Epithelial cell of proximal tubule (primary cell): ENCODE data around the gene C10orf53. TPM values are rescaled to one million over a fixed set of nuclear protein-coding genes. Genes with fewer than 3 reads are reported as not detected.

Experiments used
- DNase-seq: peaks from one replicate; pipeline ENCODE4 v3.0.0-alpha.2; 2011; ENCODE audit warnings: low read depth
- H3K4me3 ChIP-seq: 2 replicates; pipeline ENCODE4 v1.5.1; 2011; ENCODE audit warnings: low read depth, mild to moderate bottlenecking, low read length
- CTCF ChIP-seq: conservative IDR thresholded peaks from 2 replicates; pipeline ENCODE4 v1.5.1; 2012; ENCODE audit warnings: low read depth, mild to moderate bottlenecking, low read length
- total RNA-seq: library from RNA; depleted of rRNA; stranded (reverse); fragments of >200 nt; gene quantifications from 2 replicates; pipeline ENCODE4 v1.2.3, GENCODE V29; 2015

The C10orf53 gene
- total RNA-seq, 1 donor from 2014 or later = not detected

- H3K4me3 ChIP-seq = no peak overlapping the region
- no peak for TF ChIP-seq CTCF
- DNase-seq = no peak
Observed at GRCh38 chr10:49643241-49644034, 36.0 kb upstream of the C10orf53 start.

- H3K4me3 ChIP-seq = no peak overlapping the region
- no peak for DNase-seq
- no peak for TF ChIP-seq CTCF
Observed at GRCh38 chr10:49644035-49644646, 35.3 kb upstream of the C10orf53 start.

DNA sequence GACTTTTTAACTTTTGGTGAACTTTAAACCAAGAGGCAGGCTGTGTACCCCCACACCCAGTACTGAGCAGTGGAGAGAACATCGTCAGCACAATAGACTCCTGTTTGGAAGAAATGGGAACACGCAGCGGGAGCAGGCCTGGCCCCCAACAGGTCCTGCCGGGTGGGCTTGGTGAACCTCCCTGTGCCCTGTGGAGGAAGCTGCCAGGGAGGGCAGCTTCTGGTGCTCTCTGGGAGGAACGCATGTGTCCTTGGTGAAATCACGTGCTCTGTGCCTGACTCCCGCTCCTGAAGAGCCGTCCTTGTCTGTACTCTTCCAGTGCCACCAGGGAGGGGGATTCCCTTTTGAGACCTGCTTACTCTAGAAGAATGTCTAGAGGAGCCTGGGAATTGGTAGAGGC lies 34.0 kb upstream of the C10orf53 start:
- TF ChIP-seq CTCF = no peak
- no peak overlapping the region for H3K4me3 ChIP-seq
- DNase-seq = no peak

DNA sequence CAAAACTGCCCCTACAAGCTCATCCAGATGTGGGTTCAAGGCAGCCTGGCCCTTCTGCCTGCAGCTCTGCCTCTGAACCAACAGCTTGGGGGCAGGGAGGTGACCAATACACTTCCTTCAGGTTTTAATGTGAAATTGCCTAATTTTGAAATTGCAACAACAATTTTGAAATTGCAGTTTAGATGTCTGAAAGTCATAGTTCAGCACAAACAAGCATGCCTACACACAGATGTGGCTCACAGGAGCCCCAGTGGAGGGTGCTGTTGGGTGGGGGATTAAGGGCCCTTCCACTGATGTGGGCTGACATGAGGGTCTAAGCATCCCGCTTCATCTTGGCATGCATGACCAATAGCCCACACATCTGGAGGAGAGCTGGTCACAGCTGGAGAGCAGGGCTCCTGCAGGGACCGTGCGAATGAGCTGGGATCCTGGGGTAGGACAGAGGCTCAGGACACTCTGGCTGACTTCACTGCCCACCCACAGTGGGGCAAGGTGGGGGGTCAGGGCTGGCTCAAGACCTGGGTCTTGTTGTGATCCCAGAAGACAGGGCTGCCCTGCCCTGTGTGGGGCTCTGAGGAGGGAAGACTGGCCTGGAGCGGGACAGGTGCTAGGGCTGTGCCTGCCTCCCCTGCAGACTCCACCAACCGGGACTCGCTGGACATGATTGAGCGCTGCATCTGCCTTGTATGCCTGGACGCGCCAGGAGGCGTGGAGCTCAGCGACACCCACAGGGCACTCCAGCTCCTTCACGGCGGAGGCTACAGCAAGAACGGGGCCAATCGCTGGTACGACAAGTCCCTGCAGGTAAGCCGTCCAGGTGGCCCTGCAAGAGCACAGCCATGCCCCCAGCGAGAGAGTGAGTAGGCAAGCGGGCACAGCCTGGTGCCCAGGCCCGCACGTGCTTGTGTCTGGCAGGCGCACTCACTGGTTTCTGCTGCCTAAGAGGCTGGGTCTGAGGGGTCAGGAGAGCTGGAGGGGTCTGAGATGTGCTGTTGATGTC lies 33.3 kb upstream of the C10orf53 start:
- no peak for DNase-seq
- no peak for TF ChIP-seq CTCF
- no peak overlapping the region for H3K4me3 ChIP-seq

- TF ChIP-seq CTCF = no peak
- DNase-seq = no peak
Observed at GRCh38 chr10:49647554-49647953, 31.9 kb upstream of the C10orf53 start.

GRCh38 chr10:49647985-49648795 lies 31.3 kb upstream of the C10orf53 start:
- H3K4me3 ChIP-seq = no peak overlapping the region
- TF ChIP-seq CTCF = no peak
- DNase-seq = no peak

More at GRCh38 chr10:49647554-49647953, 31.9 kb upstream of the C10orf53 start:
- no peak overlapping the region for H3K4me3 ChIP-seq
